GM18951 (cell line): ENCODE measurements around the gene UTP4.

Experiments
- POLR2A ChIP-seq: IDR thresholded peaks from 4 replicates; pipeline ENCODE4 v1.6.1; 2011; ENCODE audit warnings: mild to moderate bottlenecking; ENCODE audit not compliant: insufficient read length, insufficient read depth; ENCODE audit errors: extremely low read depth
- in situ Hi-C: fragments of 300-500 bp; cut with MboI; formaldehyde crosslinking; loops from one replicate; pipeline ENCODE4 v1.12.0; 2022; ENCODE audit warnings: low sequenced_read_pairs, mixed read lengths, inconsistent platforms; ENCODE audit not compliant: unreplicated experiment

UTP4 gene

DNA sequence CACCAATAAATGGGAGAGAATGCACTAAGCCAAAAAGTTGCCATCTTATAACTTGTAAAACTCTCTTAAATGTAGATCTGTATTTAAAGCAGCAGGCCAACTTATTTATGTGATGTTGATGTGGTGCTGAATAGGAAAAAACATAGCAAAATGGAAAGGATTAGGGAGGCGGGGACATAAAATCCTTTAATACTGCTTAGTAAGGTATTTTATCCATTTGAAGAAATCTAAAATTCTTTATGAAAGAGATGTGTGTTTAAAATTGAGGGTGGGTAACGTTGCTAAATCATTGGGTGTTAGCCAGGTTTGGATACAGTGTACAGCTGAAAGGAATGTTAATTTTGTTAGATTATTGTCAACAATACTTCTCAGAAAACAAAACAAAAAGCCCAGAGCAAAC, 68.8 kb downstream of the UTP4 start:
- in situ Hi-C loops = no loop called here
- no peak for TF ChIP-seq POLR2A

DNA sequence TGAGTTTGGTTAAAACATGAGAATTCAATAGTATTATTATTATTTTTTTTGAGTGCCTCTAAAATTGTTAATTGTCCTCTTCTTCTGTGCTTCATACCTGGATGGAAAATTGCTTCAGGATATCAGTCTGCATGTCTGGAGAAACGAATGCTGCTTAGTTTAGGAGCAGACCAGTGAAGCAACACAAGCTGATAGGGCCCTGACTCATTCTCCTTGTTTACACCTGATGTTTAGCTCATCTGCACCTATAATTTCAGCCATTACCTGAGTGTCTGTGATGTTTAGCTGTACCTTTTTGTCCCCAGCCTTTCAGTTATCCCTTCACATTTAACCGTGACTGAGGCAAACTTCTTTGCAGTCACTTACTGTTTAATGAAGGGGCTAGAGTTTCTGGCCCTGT, 69.3 kb downstream of the UTP4 start:
- no peak for TF ChIP-seq POLR2A
- in situ Hi-C loops = no loop called here

DNA sequence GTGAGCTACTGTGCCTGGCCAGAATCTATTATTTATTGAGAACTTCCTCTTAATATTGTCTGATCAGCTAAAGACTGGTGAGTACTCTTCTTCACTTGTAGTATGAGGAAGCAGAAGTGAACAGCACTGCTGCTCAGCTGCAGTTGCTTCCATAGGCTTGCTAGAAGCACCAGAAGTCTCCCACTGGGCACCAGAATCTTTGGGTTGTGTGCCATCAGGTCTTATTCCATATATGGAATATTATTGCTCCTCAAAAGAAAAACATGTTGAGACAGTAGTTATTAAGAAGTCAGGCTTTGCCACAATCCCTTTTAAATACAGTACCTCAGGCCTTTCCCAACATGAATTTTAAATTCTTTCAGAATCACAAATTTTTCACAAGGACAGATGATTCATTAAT, 71.7 kb downstream of the UTP4 start:
- in situ Hi-C loops = no loop called here
- TF ChIP-seq POLR2A = no peak

DNA sequence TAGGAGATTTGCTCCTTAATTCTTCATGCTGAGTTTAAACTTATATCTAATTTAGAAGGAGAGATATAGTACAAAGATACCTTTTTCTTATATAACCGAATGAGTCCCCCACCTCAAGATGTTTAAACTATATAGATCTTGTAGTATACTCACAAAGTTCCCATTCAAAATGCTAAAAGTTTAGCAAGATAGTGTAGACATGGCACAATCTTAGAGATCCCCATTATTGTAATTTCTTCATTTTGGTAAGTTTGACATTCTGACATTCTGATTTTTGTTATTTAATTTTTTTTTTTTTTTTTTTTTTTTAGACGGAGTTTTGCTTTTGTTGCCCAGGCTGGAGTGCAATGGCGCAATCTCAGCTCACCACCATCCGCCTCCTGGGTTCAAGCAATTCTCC, 77.3 kb downstream of the UTP4 start:
- no peak for TF ChIP-seq POLR2A
- in situ Hi-C loops = no loop called here

DNA sequence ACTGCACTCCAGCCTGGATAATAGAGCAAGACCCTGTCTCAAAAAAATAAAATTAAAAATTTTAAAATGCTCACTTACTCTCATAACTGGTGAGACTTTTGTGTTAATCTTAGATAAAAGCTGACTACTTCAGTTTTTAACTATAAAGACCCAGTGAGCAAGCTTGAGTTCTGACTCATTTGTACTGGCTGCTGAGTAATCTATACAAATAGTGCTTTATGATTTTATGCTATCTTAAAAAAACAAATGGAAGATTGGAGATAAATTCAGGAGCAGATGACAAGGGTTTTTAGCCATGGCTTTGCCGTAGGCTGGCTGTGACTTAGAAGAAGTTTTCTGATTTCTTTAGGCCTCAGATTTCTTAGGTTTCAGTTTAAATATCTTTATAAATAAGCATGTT, 85.0 kb downstream of the UTP4 start:
- no peak for TF ChIP-seq POLR2A
- in situ Hi-C loops = no loop called here
